GM12878 (cell line): ENCODE data around the gene MIEF1. TPM values are rescaled to one million over a fixed set of nuclear protein-coding genes. Genes with fewer than 3 reads are reported as not detected.

ENCODE experiments used
- ATAC-seq: fragments of 200-7000 bp; cut with Tn5 transposase; 3 replicates; pipeline ENCODE4 v1.9.1; 2020; ENCODE audit warnings: mild to moderate bottlenecking, moderate library complexity
- BruUV-seq: library from RNA; stranded (reverse); fragments of 400-500 nt; replicated peaks from 2 replicates; lab custom pipeline; 2021; lab: Mats Ljungman, UMichigan
- CTCF ChIA-PET: fragments of 300-600 bp; sonication (Branson Sonifier 250); formaldehyde crosslinking; extraction: SDS; loops from one replicate; lab custom pipeline; 2021; ENCODE audit warnings: inconsistent platforms; lab: Yijun Ruan, JAX
- POLR2A ChIA-PET: fragments of 350-600 bp; formaldehyde crosslinking; extraction: SDS; loops from one replicate; lab custom pipeline; 2021; ENCODE audit warnings: inconsistent platforms; lab: Charles Lee
- RAD21 ChIA-PET: fragments of 300-600 bp; sonication (Branson Sonifier 250); formaldehyde crosslinking; loops from one replicate; lab custom pipeline; 2023; ENCODE audit warnings: antibody characterized with exemption; ENCODE audit not compliant: unreplicated experiment; lab: Charles Lee
- SMC1A ChIA-PET: fragments of 300-600 bp; sonication (Branson Sonifier 250); formaldehyde crosslinking; loops from one replicate; lab custom pipeline; 2023; ENCODE audit not compliant: unreplicated experiment, uncharacterized antibody; lab: Charles Lee
- DNase-seq: peaks from one replicate; pipeline ENCODE4 v3.0.0-alpha.2; 2011; ENCODE audit warnings: low read depth, low spot score
- FAIRE-seq: peaks from 3 replicates; lab custom pipeline; 2011; peaks lifted over from hg19 to GRCh38; lab: Jason Lieb, UNC
- H2AFZ ChIP-seq: 2 replicates; pipeline ENCODE4 v1.6.0; 2011; ENCODE audit warnings: low read depth, low read length, control low read depth; ENCODE audit not compliant: control insufficient read depth
- H3K27ac ChIP-seq: 2 replicates; pipeline ENCODE4 v1.5.1; 2011; ENCODE audit warnings: control low read depth; ENCODE audit not compliant: control insufficient read depth, insufficient read depth
- H3K27me3 ChIP-seq, 2 experiments: replicated peaks in 1 of 2; 2 replicates each; pipeline versions ENCODE4 v1.6.0 to v1.6.1; 2011; ENCODE audit warnings: low read length in 1 of 2; ENCODE audit not compliant: control insufficient read depth in 2 of 2, insufficient read depth in 2 of 2
- H3K36me3 ChIP-seq, 2 experiments: 2 replicates each; pipeline ENCODE4 v1.5.1; 2011; ENCODE audit warnings: low read length in 1 of 2; ENCODE audit not compliant: control insufficient read depth in 2 of 2, insufficient read depth in 2 of 2
- H3K4me1 ChIP-seq: 2 replicates; pipeline ENCODE4 v1.6.1; 2011; ENCODE audit warnings: mild to moderate bottlenecking, low read length, moderate library complexity, mixed read lengths; ENCODE audit not compliant: control insufficient read depth, insufficient read depth
- H3K4me2 ChIP-seq: 2 replicates; pipeline ENCODE4 v1.6.0; 2011; ENCODE audit warnings: control low read depth; ENCODE audit not compliant: control insufficient read depth, insufficient read depth
- H3K4me3 ChIP-seq: fragments of 200-600 bp; sonication (generic); 2 replicates; pipeline ENCODE4 v1.5.1; 2016
- H3K79me2 ChIP-seq: 2 replicates; pipeline ENCODE4 v1.6.0; 2011; ENCODE audit warnings: low read length; ENCODE audit not compliant: control insufficient read depth, insufficient read depth
- H3K9ac ChIP-seq: 2 replicates; pipeline ENCODE4 v1.8.0; 2011; ENCODE audit warnings: low read length, control low read depth, mixed read lengths; ENCODE audit not compliant: control insufficient read depth, insufficient read depth
- H3K9me3 ChIP-seq: replicated peaks from 3 replicates; pipeline ENCODE4 v1.5.1; 2011; ENCODE audit warnings: mild to moderate bottlenecking, low read length; ENCODE audit not compliant: control insufficient read depth, insufficient read depth
- H4K20me1 ChIP-seq: 2 replicates; pipeline ENCODE4 v1.6.0; 2011; ENCODE audit not compliant: control insufficient read depth, insufficient read depth
- BMI1 ChIP-seq: fragments of 450-650 bp; IDR thresholded peaks from 2 replicates; pipeline ENCODE4 v1.6.1; 2016; ENCODE audit warnings: mild to moderate bottlenecking, moderate library complexity, borderline replicate concordance
- HCFC1 ChIP-seq: fragments of 150-350 bp; IDR thresholded peaks from 2 replicates; pipeline ENCODE4 v1.6.1; 2014; ENCODE audit warnings: low read length
- NR2F1 ChIP-seq: fragments of 450-650 bp; conservative IDR thresholded peaks from 2 replicates; pipeline ENCODE4 v1.6.1; 2017; ENCODE audit warnings: mild to moderate bottlenecking
- PAX5 ChIP-seq: IDR thresholded peaks from 2 replicates; pipeline ENCODE4 v1.6.1; 2011; ENCODE audit warnings: low read depth, low read length, borderline replicate concordance
- ZNF207 ChIP-seq: fragments of 450-650 bp; IDR thresholded peaks from 2 replicates; pipeline ENCODE4 v1.6.1; 2014; ENCODE audit warnings: antibody characterized with exemption, mild to moderate bottlenecking, borderline replicate concordance
- WGBS: methylation state at CpG from one replicate; pipeline ENCODE4 v1.1.6; 2016; ENCODE audit warnings: low lambda C conversion rate; ENCODE audit not compliant: insufficient replicate concordance, insufficient coverage; ENCODE audit errors: missing lambda C conversion rate; 5-methylcytosine and 5-hydroxymethylcytosine counted together
- in situ Hi-C: fragments of 300-500 bp; cut with MboI; formaldehyde crosslinking; loops from 9 replicates; pipeline ENCODE4 v1.14.3; 2018; ENCODE audit warnings: mixed read lengths
- intact Hi-C: fragments of 100-400 bp; cut with micrococcal nuclease; formaldehyde crosslinking; loops from one replicate; pipeline ENCODE4 v1.14.2; 2022; ENCODE audit not compliant: unreplicated experiment
- polyA plus RNA-seq, 11 experiments: library from polyadenylated mRNA; depleted of rRNA in 4 of 11; unstranded in 6 of 11; stranded (reverse) in 5 of 11; fragments of >200 nt; fragmentation: Nextera tagmentation in 4 of 11; fragmentation: Illumina TruSeq in 1 of 11; extraction: Ambion mirVana in 4 of 11; extraction: Trizol in 1 of 11; gene quantifications; 1 replicate in 1 of 11; 2 replicates in 10 of 11; pipeline versions ENCODE4 v1.2.1 to v1.2.3, GENCODE V29; 2011 to 2016; ENCODE audit warnings: inconsistent platforms in 2 of 11, missing spikeins in 2 of 11, low read depth in 1 of 11
- total RNA-seq, 4 experiments: library from RNA; depleted of rRNA in 3 of 4; stranded (reverse); fragments of >200 nt in 3 of 4; fragmentation: Illumina TruSeq in 1 of 4; extraction: Trizol in 1 of 4; gene quantifications; 2 replicates each; pipeline versions ENCODE4 v1.2.1 to v1.2.3, GENCODE V29; 2013 to 2021
- TF ChIP-seq, protein P1 (sequence below): fragments of 150-350 bp; IDR thresholded peaks from 2 replicates; pipeline ENCODE4 v1.6.1; 2014; ENCODE audit warnings: mild to moderate bottlenecking, low read depth, low read length
- TF ChIP-seq, protein P2 (sequence below): fragments of 450-650 bp; formaldehyde crosslinking; IDR thresholded peaks from 2 replicates; pipeline ENCODE4 v1.4.0; 2020; ENCODE audit warnings: mild to moderate bottlenecking, moderate library complexity
- TF ChIP-seq, protein P3 (sequence below): fragments of 450-650 bp; IDR thresholded peaks from 2 replicates; pipeline ENCODE4 v1.6.1; 2017; ENCODE audit warnings: antibody characterized with exemption, mild to moderate bottlenecking, moderate library complexity
- TF ChIP-seq, protein P4 (sequence below): fragments of 450-650 bp; IDR thresholded peaks from 2 replicates; pipeline ENCODE4 v1.6.1; 2017; ENCODE audit warnings: mild to moderate bottlenecking, moderate library complexity

MIEF1 gene
- total and polyA plus RNA-seq, 10 of the 15 experiments (the other 5 are each of a cell fraction or from before 2014, with no cell fraction given), result 12.4 to 52.3 (median 29.3) TPM

DNA sequence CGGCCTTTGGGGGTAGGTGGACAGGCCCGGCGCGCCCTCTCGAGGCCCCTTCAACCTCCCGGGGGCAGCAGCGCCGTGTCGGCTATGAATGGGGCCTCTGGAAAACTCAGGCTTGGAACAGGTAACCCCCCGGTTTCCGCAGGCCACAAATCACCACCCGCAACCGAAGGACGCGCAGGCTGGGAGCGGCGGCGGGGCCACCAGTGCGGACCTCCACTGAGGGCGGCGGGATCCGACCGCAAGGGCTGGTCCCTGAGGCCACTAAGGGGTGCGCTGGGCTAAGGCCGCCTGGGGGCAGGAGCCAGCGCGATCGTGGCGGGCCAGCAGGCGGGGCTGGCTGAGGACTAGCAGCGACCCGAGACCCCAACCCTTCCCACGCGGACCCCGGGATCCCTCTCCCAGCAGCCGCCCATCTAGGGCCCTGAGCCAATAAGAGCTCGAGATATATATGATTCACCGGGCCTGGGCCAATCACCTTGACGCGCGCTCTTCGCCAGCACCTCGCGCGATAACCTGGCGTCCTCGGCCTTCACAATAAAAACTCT is 17.7 kb downstream of the MIEF1 start:
- peaks cover 29 to 34% of the 10 kb centered on the region in 2 experiments; a peak in 3 of 4 replicates for H3K36me3 ChIP-seq
- peak overlapping the region; percentile 96 for H3K27ac ChIP-seq
- peak overlapping the region; percentile 91 for H3K4me2 ChIP-seq
- no peak for FAIRE-seq
- in situ Hi-C loops (loop anchor here (25.0 kb wide), 1 partner anchor 357 kb away; the partner anchor contains the start of gene CBX7), intact Hi-C loops (loop anchor here (2.0 to 5.0 kb wide), 3 partner anchors 17 to 122 kb away; partner anchors contain the start of genes MIEF1 and TAB1)
- no peaks in the 10 kb centered on the region for H3K27me3 ChIP-seq
- ATAC-seq, result peak; percentile 91
- H3K79me2 ChIP-seq, result peaks cover 61% of the 10 kb centered on the region
- TSS peak; percentile 91 for BruUV-seq
- H2AFZ ChIP-seq, result peak overlapping the region; percentile 98
- H4K20me1 ChIP-seq, result peaks cover 23% of the 10 kb centered on the region; the same call in 1 of the 2 replicates
- ChIA-PET SMC1A (interaction anchor here (0.6 to 1.3 kb wide), 12 partner anchors 10 to 505 kb away, joined by 3 to 11 read pairs (median 3); partner anchors contain the start of genes MIEF1 and RPL3), RAD21 (interaction anchor here (0.6 to 1.6 kb wide), 18 partner anchors 10 to 524 kb away, joined by 3 to 44 read pairs (median 6); partner anchors contain the start of genes MIEF1, RPL3 and TAB1), CTCF (interaction anchor here (0.6 to 17.8 kb wide), 22 partner anchors 9 to 773 kb away, joined by 3 to 372 read pairs (median 4); partner anchors contain the start of genes MIEF1, RPL3, RPS19BP1 and TAB1), POLR2A (interaction anchor here (0.5 to 1.2 kb wide), 17 partner anchors 9 to 1878 kb away, joined by 3 to 32 read pairs (median 4); partner anchors contain the start of genes MIEF1, RPL3, RPS19BP1 and TAB1)
- peak; percentile 93 for DNase-seq
- no peaks in the 10 kb centered on the region for H3K9me3 ChIP-seq
- H3K4me3 ChIP-seq, result peak overlapping the region; percentile 97
- under 1% methylated on average over 43 of the region's 47 CpGs for WGBS
- peak overlapping the region; percentile 99 for H3K9ac ChIP-seq
- peaks cover 26% of the 10 kb centered on the region for H3K4me1 ChIP-seq
- TF ChIP-seq HCFC1, result no peak
- TF ChIP-seq, protein P1, sequence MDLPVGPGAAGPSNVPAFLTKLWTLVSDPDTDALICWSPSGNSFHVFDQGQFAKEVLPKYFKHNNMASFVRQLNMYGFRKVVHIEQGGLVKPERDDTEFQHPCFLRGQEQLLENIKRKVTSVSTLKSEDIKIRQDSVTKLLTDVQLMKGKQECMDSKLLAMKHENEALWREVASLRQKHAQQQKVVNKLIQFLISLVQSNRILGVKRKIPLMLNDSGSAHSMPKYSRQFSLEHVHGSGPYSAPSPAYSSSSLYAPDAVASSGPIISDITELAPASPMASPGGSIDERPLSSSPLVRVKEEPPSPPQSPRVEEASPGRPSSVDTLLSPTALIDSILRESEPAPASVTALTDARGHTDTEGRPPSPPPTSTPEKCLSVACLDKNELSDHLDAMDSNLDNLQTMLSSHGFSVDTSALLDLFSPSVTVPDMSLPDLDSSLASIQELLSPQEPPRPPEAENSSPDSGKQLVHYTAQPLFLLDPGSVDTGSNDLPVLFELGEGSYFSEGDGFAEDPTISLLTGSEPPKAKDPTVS, result no peak
- TF ChIP-seq, protein P2, sequence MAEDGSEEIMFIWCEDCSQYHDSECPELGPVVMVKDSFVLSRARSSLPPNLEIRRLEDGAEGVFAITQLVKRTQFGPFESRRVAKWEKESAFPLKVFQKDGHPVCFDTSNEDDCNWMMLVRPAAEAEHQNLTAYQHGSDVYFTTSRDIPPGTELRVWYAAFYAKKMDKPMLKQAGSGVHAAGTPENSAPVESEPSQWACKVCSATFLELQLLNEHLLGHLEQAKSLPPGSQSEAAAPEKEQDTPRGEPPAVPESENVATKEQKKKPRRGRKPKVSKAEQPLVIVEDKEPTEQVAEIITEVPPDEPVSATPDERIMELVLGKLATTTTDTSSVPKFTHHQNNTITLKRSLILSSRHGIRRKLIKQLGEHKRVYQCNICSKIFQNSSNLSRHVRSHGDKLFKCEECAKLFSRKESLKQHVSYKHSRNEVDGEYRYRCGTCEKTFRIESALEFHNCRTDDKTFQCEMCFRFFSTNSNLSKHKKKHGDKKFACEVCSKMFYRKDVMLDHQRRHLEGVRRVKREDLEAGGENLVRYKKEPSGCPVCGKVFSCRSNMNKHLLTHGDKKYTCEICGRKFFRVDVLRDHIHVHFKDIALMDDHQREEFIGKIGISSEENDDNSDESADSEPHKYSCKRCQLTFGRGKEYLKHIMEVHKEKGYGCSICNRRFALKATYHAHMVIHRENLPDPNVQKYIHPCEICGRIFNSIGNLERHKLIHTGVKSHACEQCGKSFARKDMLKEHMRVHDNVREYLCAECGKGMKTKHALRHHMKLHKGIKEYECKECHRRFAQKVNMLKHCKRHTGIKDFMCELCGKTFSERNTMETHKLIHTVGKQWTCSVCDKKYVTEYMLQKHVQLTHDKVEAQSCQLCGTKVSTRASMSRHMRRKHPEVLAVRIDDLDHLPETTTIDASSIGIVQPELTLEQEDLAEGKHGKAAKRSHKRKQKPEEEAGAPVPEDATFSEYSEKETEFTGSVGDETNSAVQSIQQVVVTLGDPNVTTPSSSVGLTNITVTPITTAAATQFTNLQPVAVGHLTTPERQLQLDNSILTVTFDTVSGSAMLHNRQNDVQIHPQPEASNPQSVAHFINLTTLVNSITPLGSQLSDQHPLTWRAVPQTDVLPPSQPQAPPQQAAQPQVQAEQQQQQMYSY (CRISPR knock-in tag), result no peak
- TF ChIP-seq PAX5, result no peak; the same call in 1 of the 2 replicates
- TF ChIP-seq, protein P3, sequence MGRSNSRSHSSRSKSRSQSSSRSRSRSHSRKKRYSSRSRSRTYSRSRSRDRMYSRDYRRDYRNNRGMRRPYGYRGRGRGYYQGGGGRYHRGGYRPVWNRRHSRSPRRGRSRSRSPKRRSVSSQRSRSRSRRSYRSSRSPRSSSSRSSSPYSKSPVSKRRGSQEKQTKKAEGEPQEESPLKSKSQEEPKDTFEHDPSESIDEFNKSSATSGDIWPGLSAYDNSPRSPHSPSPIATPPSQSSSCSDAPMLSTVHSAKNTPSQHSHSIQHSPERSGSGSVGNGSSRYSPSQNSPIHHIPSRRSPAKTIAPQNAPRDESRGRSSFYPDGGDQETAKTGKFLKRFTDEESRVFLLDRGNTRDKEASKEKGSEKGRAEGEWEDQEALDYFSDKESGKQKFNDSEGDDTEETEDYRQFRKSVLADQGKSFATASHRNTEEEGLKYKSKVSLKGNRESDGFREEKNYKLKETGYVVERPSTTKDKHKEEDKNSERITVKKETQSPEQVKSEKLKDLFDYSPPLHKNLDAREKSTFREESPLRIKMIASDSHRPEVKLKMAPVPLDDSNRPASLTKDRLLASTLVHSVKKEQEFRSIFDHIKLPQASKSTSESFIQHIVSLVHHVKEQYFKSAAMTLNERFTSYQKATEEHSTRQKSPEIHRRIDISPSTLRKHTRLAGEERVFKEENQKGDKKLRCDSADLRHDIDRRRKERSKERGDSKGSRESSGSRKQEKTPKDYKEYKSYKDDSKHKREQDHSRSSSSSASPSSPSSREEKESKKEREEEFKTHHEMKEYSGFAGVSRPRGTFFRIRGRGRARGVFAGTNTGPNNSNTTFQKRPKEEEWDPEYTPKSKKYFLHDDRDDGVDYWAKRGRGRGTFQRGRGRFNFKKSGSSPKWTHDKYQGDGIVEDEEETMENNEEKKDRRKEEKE, result no peak
- TF ChIP-seq BMI1, result no peak
- TF ChIP-seq NR2F1, result peak; percentile 50
- TF ChIP-seq, protein P4, sequence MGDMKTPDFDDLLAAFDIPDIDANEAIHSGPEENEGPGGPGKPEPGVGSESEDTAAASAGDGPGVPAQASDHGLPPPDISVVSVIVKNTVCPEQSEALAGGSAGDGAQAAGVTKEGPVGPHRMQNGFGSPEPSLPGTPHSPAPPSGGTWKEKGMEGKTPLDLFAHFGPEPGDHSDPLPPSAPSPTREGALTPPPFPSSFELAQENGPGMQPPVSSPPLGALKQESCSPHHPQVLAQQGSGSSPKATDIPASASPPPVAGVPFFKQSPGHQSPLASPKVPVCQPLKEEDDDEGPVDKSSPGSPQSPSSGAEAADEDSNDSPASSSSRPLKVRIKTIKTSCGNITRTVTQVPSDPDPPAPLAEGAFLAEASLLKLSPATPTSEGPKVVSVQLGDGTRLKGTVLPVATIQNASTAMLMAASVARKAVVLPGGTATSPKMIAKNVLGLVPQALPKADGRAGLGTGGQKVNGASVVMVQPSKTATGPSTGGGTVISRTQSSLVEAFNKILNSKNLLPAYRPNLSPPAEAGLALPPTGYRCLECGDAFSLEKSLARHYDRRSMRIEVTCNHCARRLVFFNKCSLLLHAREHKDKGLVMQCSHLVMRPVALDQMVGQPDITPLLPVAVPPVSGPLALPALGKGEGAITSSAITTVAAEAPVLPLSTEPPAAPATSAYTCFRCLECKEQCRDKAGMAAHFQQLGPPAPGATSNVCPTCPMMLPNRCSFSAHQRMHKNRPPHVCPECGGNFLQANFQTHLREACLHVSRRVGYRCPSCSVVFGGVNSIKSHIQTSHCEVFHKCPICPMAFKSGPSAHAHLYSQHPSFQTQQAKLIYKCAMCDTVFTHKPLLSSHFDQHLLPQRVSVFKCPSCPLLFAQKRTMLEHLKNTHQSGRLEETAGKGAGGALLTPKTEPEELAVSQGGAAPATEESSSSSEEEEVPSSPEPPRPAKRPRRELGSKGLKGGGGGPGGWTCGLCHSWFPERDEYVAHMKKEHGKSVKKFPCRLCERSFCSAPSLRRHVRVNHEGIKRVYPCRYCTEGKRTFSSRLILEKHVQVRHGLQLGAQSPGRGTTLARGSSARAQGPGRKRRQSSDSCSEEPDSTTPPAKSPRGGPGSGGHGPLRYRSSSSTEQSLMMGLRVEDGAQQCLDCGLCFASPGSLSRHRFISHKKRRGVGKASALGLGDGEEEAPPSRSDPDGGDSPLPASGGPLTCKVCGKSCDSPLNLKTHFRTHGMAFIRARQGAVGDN, result peak; percentile 49; the same call in 1 of the 2 replicates
- 0 out of 2 replicates have a peak, but pooled peaks have one; percentile 21 for TF ChIP-seq ZNF207
